NT2/D1 (cell line): Measurements from ENCODE around the gene CLMP.

ENCODE experiments used
- DNase-seq: peaks from one replicate; pipeline ENCODE4 v3.0.0-alpha.2; 2011; ENCODE audit warnings: low read depth, low spot score
- H3K27me3 ChIP-seq: 2 replicates; pipeline ENCODE4 v1.6.0; 2011; ENCODE audit warnings: mild to moderate bottlenecking; ENCODE audit not compliant: insufficient read length, insufficient read depth
- H3K36me3 ChIP-seq: 2 replicates; pipeline ENCODE4 v1.6.1; 2011; ENCODE audit warnings: mild to moderate bottlenecking, low read length, mixed read lengths; ENCODE audit not compliant: insufficient read depth, insufficient read length
- H3K4me1 ChIP-seq: 2 replicates; pipeline ENCODE4 v1.5.1; 2011; ENCODE audit not compliant: insufficient read depth, insufficient read length
- H3K4me3 ChIP-seq: 2 replicates; pipeline ENCODE4 v1.5.1; 2011; ENCODE audit warnings: low read depth; ENCODE audit not compliant: insufficient read length
- H3K9ac ChIP-seq: 2 replicates; pipeline ENCODE4 v1.6.0; 2011; ENCODE audit warnings: low read depth; ENCODE audit not compliant: insufficient read length
- H3K9me3 ChIP-seq: 2 replicates; pipeline ENCODE4 v1.5.1; 2011; ENCODE audit warnings: mild to moderate bottlenecking, low read length; ENCODE audit not compliant: insufficient read depth
- SUZ12 ChIP-seq: IDR thresholded peaks from 2 replicates; pipeline ENCODE4 v1.6.1; 2011; ENCODE audit not compliant: insufficient read length, insufficient read depth; ENCODE audit errors: extremely low read depth
- YY1 ChIP-seq: IDR thresholded peaks from 2 replicates; pipeline ENCODE4 v1.6.1; 2011; ENCODE audit not compliant: insufficient read length, insufficient read depth
- ZNF274 ChIP-seq: IDR thresholded peaks from 2 replicates; pipeline ENCODE4 v1.6.1; 2011; ENCODE audit warnings: mild to moderate bottlenecking, low read depth, low read length

CLMP gene

GRCh38 chr11:123072762-123073161, 122.3 kb downstream of the CLMP start:
- Histone ChIP-seq H3K4me1 (no peaks in the 10 kb centered on the region), H3K9ac (no peak overlapping the region), H3K9me3 (no peaks in the 10 kb centered on the region), H3K36me3 (peaks cover 17% of the 10 kb centered on the region), H3K4me3 (no peak overlapping the region), H3K27me3 (no peaks in the 10 kb centered on the region)
- no peak for TF ChIP-seq YY1
- TF ChIP-seq SUZ12: no peak
- TF ChIP-seq ZNF274: no peak
- DNase-seq: no peak

GRCh38 chr11:123072332-123072761, 122.7 kb downstream of the CLMP start:
- TF ChIP-seq ZNF274 (no peak), YY1 (no peak), SUZ12 (no peak)
- no peak overlapping the region for H3K9ac ChIP-seq
- H3K36me3 ChIP-seq: peaks cover 17% of the 10 kb centered on the region
- no peaks in the 10 kb centered on the region for H3K27me3 ChIP-seq
- no peaks in the 10 kb centered on the region for H3K4me1 ChIP-seq
- no peaks in the 10 kb centered on the region for H3K9me3 ChIP-seq
- H3K4me3 ChIP-seq: no peak overlapping the region
- DNase-seq: no peak

- Histone ChIP-seq H3K4me1 (no peaks in the 10 kb centered on the region), H3K9ac (no peak overlapping the region), H3K4me3 (no peak overlapping the region)
These were observed 124.9 kb downstream of the CLMP start for GRCh38 chr11:123069908-123070821.

DNA sequence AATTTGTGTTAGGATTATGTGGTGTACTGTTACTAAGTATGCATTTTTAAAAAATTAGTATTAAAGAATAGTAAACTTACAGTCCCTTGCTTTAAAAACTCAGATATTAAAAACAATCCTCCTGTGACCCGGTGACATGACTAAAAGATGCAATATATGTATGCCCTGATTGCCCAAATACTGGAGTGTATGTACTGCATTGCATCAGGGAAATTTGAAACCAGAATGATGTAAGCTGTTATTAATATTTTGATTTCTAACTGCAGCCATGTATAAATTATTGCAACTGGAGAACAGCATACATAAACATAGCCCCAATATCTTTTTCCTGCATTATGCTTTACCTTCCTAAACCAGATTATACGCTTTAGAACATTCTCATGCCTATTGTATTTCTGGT, 129.4 kb downstream of the CLMP start:
- Histone ChIP-seq H3K4me1 (no peaks in the 10 kb centered on the region), H3K27me3 (no peaks in the 10 kb centered on the region), H3K4me3 (no peak overlapping the region), H3K9ac (no peak overlapping the region), H3K36me3 (peaks cover 16% of the 10 kb centered on the region), H3K9me3 (no peaks in the 10 kb centered on the region)
- TF ChIP-seq ZNF274 (no peak), YY1 (no peak), SUZ12 (no peak)
- no peak for DNase-seq

More at GRCh38 chr11:123069908-123070821, 124.9 kb downstream of the CLMP start:
- Histone ChIP-seq H3K9me3 (no peaks in the 10 kb centered on the region), H3K36me3 (peaks cover 17% of the 10 kb centered on the region), H3K27me3 (no peaks in the 10 kb centered on the region)
- DNase-seq: no peak
- no peak for TF ChIP-seq SUZ12
- no peak for TF ChIP-seq YY1
- TF ChIP-seq ZNF274: no peak

DNA sequence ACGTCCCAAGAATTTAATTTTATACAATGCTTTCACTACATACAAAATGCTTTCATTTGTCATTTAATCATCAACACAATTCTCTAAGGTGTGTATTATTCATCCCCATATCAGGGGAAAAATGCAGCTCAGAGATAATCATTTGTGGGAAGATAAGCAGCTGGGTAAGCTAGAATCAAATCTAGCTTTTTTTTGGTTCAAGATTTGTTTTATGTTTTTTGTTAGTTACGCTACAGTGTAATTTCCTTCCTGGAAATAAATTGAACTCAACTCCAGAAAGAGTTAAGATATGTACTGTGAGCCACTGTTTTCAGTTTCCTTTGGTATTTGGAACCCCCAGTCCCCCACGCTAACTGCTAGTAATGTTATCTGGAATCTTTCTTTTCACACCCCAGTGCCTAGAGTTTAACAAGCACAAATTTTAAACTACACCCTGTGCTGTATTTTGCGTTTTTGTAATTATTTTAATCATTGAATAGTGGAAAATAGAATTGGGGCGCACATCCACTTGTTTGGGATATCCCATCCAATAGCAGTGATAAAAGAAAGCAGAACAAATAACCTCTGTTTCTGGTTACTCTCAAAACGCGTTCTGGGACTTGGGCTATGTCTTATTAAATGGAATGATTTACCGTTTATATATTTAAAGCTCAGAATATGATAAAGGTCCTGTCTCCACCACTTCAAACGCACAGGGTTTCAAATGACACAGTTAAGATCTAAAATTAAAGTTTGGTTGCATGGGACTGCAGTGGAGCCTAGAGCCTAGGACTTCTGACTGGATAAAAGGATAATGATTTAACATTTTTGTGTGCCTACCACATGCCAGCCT, 131.0 kb downstream of the CLMP start:
- H3K4me3 ChIP-seq: peak overlapping the region; percentile 98
- no peaks in the 10 kb centered on the region for H3K27me3 ChIP-seq
- H3K9me3 ChIP-seq: no peaks in the 10 kb centered on the region
- peaks cover 29% of the 10 kb centered on the region for H3K36me3 ChIP-seq
- no peak for TF ChIP-seq ZNF274
- TF ChIP-seq YY1: no peak
- no peak for TF ChIP-seq SUZ12
- H3K9ac ChIP-seq: peak overlapping the region; percentile 98
- H3K4me1 ChIP-seq: no peaks in the 10 kb centered on the region
- no peak for DNase-seq

GRCh38 chr11:123062892-123063825, 131.9 kb downstream of the CLMP start:
- no peaks in the 10 kb centered on the region for H3K27me3 ChIP-seq
- peak overlapping the region; percentile 98 for H3K4me3 ChIP-seq
- H3K4me1 ChIP-seq: no peaks in the 10 kb centered on the region
- H3K9ac ChIP-seq: peak overlapping the region; percentile 98
- TF ChIP-seq YY1: no peak
- no peak for TF ChIP-seq SUZ12
- TF ChIP-seq ZNF274: no peak
- no peaks in the 10 kb centered on the region for H3K9me3 ChIP-seq
- H3K36me3 ChIP-seq: peaks cover 38% of the 10 kb centered on the region
- DNase-seq: peak; percentile 32
